ENCODE measurements around the gene LNP1.

GRCh38 chr3:100457811-100458210, 56.5 kb downstream of the LNP1 start:
- no peak for TF ChIP-seq CTCF (IDR thresholded peaks at IDR 0.05)
- no peak for TF ChIP-seq POLR2A (IDR thresholded peaks at IDR 0.05)

Data from thyroid gland (tissue), 4 donors.